ENCODE data around the gene XAGE2.

The XAGE2 gene

DNA sequence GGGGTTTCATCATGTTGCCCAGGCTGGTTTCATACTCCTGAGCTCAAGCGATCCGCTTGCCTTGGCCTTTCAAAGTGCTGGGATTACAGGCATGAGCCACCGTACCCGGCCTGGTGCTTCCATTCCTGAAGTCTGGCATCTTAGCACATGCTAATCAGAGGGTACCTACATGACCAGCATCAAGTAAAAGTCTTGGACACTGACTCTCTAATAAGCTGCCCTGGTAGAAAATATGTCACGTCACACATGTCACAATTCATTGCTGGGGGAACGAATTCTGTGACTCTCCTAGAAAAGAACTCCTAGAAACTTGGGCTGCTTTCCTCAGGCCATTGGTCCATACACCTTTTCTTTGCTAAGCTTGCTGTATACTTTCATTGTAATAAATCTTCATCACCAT, 19.1 kb upstream of the XAGE2 start:
- Histone ChIP-seq H3K36me3 (no peaks in the 10 kb centered on the region), H3K4me1 (ENCODE audit: control insufficient read depth in 1 of 2, insufficient read depth in 1 of 2, low read depth in 1 of 2, low read length in 1 of 2) (no peaks in the 10 kb centered on the region), H3K27me3 (no peaks in the 10 kb centered on the region), H3K9me3 (no peaks in the 10 kb centered on the region), H3K4me3 (ENCODE audit: low read depth in 1 of 2, low read length in 1 of 2) (no peak overlapping the region), H3K27ac (no peak overlapping the region)
- TF ChIP-seq, protein P1, sequence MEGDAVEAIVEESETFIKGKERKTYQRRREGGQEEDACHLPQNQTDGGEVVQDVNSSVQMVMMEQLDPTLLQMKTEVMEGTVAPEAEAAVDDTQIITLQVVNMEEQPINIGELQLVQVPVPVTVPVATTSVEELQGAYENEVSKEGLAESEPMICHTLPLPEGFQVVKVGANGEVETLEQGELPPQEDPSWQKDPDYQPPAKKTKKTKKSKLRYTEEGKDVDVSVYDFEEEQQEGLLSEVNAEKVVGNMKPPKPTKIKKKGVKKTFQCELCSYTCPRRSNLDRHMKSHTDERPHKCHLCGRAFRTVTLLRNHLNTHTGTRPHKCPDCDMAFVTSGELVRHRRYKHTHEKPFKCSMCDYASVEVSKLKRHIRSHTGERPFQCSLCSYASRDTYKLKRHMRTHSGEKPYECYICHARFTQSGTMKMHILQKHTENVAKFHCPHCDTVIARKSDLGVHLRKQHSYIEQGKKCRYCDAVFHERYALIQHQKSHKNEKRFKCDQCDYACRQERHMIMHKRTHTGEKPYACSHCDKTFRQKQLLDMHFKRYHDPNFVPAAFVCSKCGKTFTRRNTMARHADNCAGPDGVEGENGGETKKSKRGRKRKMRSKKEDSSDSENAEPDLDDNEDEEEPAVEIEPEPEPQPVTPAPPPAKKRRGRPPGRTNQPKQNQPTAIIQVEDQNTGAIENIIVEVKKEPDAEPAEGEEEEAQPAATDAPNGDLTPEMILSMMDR (IDR thresholded peaks at IDR 0.05) = no peak

DNA sequence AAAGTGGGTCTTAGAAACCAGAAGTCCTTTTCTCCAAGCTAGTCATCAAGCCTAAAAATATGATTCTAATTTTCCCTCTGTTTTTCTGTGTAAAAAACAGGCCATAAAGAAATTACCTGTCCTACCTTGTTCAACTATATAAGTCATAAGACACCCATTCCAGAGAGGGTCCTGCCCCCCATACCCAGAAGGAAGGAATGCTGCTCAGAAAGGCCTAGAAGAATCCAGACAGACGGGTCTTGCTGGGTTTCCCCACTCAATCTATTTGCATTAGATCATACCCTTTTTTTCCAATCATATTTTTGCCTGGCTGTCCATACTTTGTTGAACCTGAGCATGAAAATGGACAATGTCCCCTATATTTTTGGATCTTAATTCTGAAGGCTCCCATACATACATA, 16.3 kb upstream of the XAGE2 start:
- TF ChIP-seq, protein P1 (IDR thresholded peaks at IDR 0.05) = no peak
- H3K27ac ChIP-seq = no peak overlapping the region
- H3K9me3 ChIP-seq = no peaks in the 10 kb centered on the region
- H3K36me3 ChIP-seq = no peaks in the 10 kb centered on the region
- H3K4me1 ChIP-seq (ENCODE audit: control insufficient read depth in 1 of 2, insufficient read depth in 1 of 2, low read depth in 1 of 2, low read length in 1 of 2) = no peaks in the 10 kb centered on the region
- no peaks in the 10 kb centered on the region for H3K27me3 ChIP-seq
- no peak overlapping the region for H3K4me3 ChIP-seq (ENCODE audit: low read depth in 1 of 2, low read length in 1 of 2)

DNA sequence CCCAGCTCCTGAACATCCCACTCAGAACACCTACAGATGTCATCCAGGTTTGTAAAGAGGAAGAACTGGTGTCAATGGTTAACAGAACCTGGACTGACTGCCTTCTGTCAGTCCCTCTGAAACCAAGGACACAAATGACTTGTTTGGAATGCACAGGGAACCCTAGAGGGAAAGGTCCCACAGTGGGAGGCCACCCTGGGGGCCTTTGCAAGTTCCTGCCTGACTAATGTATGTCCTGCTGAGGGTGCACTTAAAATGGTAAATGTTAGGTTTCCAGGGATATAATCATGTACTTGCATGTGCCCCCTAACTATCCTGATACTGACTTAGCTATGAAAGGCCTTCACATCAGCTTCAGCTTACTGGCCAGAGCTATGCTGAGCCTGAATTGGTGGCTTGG, 15.0 kb upstream of the XAGE2 start:
- TF ChIP-seq, protein P1 (IDR thresholded peaks at IDR 0.05) = no peak

DNA sequence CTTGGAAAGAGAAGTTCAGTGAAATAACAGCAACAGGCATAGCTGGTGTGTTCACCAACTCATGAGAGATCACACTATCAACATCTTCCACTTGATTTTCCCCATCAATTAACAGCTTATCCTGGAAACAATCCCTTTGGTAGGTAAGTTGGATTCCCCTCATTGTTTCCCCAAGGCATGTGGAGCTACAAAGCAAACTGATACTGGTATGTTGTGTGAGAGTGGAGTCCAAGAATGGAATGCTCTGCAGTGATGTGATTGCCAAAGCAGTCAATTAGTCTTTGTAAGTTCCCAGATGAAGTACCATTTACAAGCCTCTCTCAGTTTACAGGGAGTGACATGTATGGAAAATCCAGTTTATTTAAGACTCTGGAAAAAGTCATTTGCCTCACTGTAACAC, 13.7 kb upstream of the XAGE2 start:
- no peaks in the 10 kb centered on the region for H3K36me3 ChIP-seq
- TF ChIP-seq, protein P1 (IDR thresholded peaks at IDR 0.05) = no peak
- H3K27ac ChIP-seq = no peak overlapping the region
- H3K4me3 ChIP-seq (ENCODE audit: low read depth in 1 of 2, low read length in 1 of 2) = no peak overlapping the region
- H3K9me3 ChIP-seq = no peaks in the 10 kb centered on the region
- no peaks in the 10 kb centered on the region for H3K27me3 ChIP-seq
- H3K4me1 ChIP-seq (ENCODE audit: control insufficient read depth in 1 of 2, insufficient read depth in 1 of 2, low read depth in 1 of 2, low read length in 1 of 2) = no peaks in the 10 kb centered on the region

More for the DNA sequence above, 15.0 kb upstream of the XAGE2 start:
- no peaks in the 10 kb centered on the region for H3K27me3 ChIP-seq
- H3K9me3 ChIP-seq = no peaks in the 10 kb centered on the region
- no peak overlapping the region for H3K4me3 ChIP-seq (ENCODE audit: low read depth in 1 of 2, low read length in 1 of 2)
- H3K4me1 ChIP-seq (ENCODE audit: control insufficient read depth in 1 of 2, insufficient read depth in 1 of 2, low read depth in 1 of 2, low read length in 1 of 2) = no peaks in the 10 kb centered on the region
- H3K27ac ChIP-seq = no peak overlapping the region
- H3K36me3 ChIP-seq = no peaks in the 10 kb centered on the region

DNA sequence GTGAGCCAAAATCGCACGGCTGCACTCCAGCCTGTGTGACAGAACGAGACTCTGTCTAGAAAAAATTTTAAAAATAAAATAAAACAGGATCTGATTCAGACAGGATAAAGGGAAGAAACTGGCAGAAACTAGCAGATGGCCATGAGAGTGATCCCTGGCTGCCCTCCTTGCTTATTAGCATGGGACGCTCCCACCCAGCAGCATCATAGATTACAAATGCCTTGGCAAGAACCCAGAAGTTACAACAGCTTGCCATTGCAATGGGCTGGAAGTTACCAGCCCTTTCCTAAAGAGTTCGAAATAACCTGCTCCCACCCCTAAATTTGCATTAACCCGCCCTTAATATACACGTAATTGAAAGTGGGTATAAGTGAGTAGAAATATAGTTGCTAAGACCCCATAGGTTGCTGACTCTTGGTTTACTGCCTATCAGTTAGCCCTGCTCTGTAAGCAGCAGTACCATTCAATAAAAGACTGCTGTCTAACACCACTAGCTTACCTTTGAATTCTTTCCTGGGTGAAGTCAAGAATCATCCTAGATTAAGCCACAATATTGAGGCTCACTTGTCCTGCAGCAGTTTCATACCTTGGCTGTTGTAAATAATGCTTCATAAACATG, 9.1 kb upstream of the XAGE2 start:
- no peak overlapping the region for H3K4me3 ChIP-seq (ENCODE audit: low read depth in 1 of 2, low read length in 1 of 2)
- no peaks in the 10 kb centered on the region for H3K9me3 ChIP-seq
- H3K27ac ChIP-seq = no peak overlapping the region
- TF ChIP-seq, protein P1 (IDR thresholded peaks at IDR 0.05) = no peak
- H3K4me1 ChIP-seq (ENCODE audit: control insufficient read depth in 1 of 2, insufficient read depth in 1 of 2, low read depth in 1 of 2, low read length in 1 of 2) = no peaks in the 10 kb centered on the region
- no peaks in the 10 kb centered on the region for H3K27me3 ChIP-seq
- no peaks in the 10 kb centered on the region for H3K36me3 ChIP-seq
